ENCODE results near the gene DNAJC4. TPM values are rescaled to one million over a fixed set of nuclear protein-coding genes. Genes with fewer than 3 reads are reported as not detected.

DNAJC4 gene
- total RNA-seq, 6 experiments from 2014 or later = 14.6 to 27.6 (median 21.4) TPM

- ATAC-seq = no peak
- WGBS (ENCODE audit: insufficient coverage, low coverage, low lambda C conversion rate, missing lambda C conversion rate) = 63% methylated on average over 3 of the region's 4 CpGs
- H3K9me3 ChIP-seq = no peaks in the 10 kb centered on the region
- H3K36me3 ChIP-seq = peaks cover 0 to 5% (median 0%) of the 10 kb centered on the region in 4 donors
- TF ChIP-seq CTCF (IDR thresholded peaks at IDR 0.05) = no peak
- no peak for TF ChIP-seq POLR2A (IDR thresholded peaks at IDR 0.05)
- intact Hi-C loops (cut with DNase I) = no loop called here
- no peaks in the 10 kb centered on the region for H3K4me1 ChIP-seq
- H3K27ac ChIP-seq = no peak overlapping the region
- no peak for DNase-seq
- no peaks in the 10 kb centered on the region for H3K27me3 ChIP-seq
- H3K4me3 ChIP-seq = no peak overlapping the region
Measured at GRCh38 chr11:64259533-64260067, 29.3 kb downstream of the DNAJC4 start.

GRCh38 chr11:64260147-64260708, 29.9 kb downstream of the DNAJC4 start:
- intact Hi-C loops (cut with DNase I) = no loop called here
- Histone ChIP-seq H3K4me1 (no peaks in the 10 kb centered on the region), H3K27me3 (no peaks in the 10 kb centered on the region), H3K27ac (no peak overlapping the region), H3K4me3 (no peak overlapping the region), H3K36me3 (peaks cover 0 to 5% (median 0%) of the 10 kb centered on the region in 4 donors), H3K9me3 (no peaks in the 10 kb centered on the region)
- no peak for ATAC-seq
- no peak for TF ChIP-seq CTCF (IDR thresholded peaks at IDR 0.05)
- TF ChIP-seq POLR2A (IDR thresholded peaks at IDR 0.05) = no peak
- WGBS (ENCODE audit: insufficient coverage, low coverage, low lambda C conversion rate, missing lambda C conversion rate) = 87% methylated on average over 4 of the region's 6 CpGs
- DNase-seq = no peak

- ATAC-seq = no peak
Measured at GRCh38 chr11:64261556-64262080, 31.3 kb downstream of the DNAJC4 start.

GRCh38 chr11:64262271-64263002, 32.1 kb downstream of the DNAJC4 start:
- WGBS (ENCODE audit: insufficient coverage, low coverage, low lambda C conversion rate, missing lambda C conversion rate) = 94% methylated on average over 23 of the region's 42 CpGs
- DNase-seq (no peak), ATAC-seq (no peak)
- Histone ChIP-seq H3K27ac (no peak overlapping the region), H3K4me3 (no peak overlapping the region), H3K27me3 (no peaks in the 10 kb centered on the region), H3K9me3 (no peaks in the 10 kb centered on the region), H3K36me3 (no peaks in the 10 kb centered on the region), H3K4me1 (no peaks in the 10 kb centered on the region)
- intact Hi-C loops (cut with DNase I) = no loop called here
- no peak for TF ChIP-seq POLR2A (IDR thresholded peaks at IDR 0.05)
- TF ChIP-seq CTCF (IDR thresholded peaks at IDR 0.05) = no peak

More at GRCh38 chr11:64261556-64262080, 31.3 kb downstream of the DNAJC4 start:
- H3K27ac ChIP-seq = no peak overlapping the region
- H3K4me1 ChIP-seq = no peaks in the 10 kb centered on the region
- H3K9me3 ChIP-seq = no peaks in the 10 kb centered on the region
- DNase-seq = no peak
- no peak overlapping the region for H3K4me3 ChIP-seq
- H3K27me3 ChIP-seq = no peaks in the 10 kb centered on the region
- intact Hi-C loops (cut with DNase I) = no loop called here
- no peak for TF ChIP-seq POLR2A (IDR thresholded peaks at IDR 0.05)
- no peak for TF ChIP-seq CTCF (IDR thresholded peaks at IDR 0.05)
- 93% methylated on average over 3 of the region's 18 CpGs for WGBS (ENCODE audit: insufficient coverage, low coverage, low lambda C conversion rate, missing lambda C conversion rate)
- H3K36me3 ChIP-seq = peaks cover 0 to under 1% (median 0%) of the 10 kb centered on the region in 4 donors
